GM19467 (cell line): ENCODE measurements around the gene CLDN10.
A peak's percentile ranks its signal among the peaks of the same experiment; 100 is the strongest.
"Not testable (repeated sequence)": the region's sequence is repeated elsewhere in the genome, so short reads cannot be mapped to it uniquely, and the experiment has no call there.

ENCODE experiments used
- ATAC-seq: cut with Tn5 transposase; IDR thresholded peaks from one replicate; pipeline ENCODE4 v1.9.1; 2021; ENCODE audit warnings: mild to moderate bottlenecking, moderate library complexity; ENCODE audit not compliant: unreplicated experiment

Gene CLDN10

GRCh38 chr13:95541308-95541707 is 11.2 kb upstream of the CLDN10 start:
- ATAC-seq: no peak

GRCh38 chr13:95541911-95542474 is 10.5 kb upstream of the CLDN10 start:
- no peak for ATAC-seq

- ATAC-seq: no peak
Observed at GRCh38 chr13:95544293-95544692, 8.2 kb upstream of the CLDN10 start.

- no peak for ATAC-seq
Observed at GRCh38 chr13:95546919-95547318, 5.6 kb upstream of the CLDN10 start.

DNA sequence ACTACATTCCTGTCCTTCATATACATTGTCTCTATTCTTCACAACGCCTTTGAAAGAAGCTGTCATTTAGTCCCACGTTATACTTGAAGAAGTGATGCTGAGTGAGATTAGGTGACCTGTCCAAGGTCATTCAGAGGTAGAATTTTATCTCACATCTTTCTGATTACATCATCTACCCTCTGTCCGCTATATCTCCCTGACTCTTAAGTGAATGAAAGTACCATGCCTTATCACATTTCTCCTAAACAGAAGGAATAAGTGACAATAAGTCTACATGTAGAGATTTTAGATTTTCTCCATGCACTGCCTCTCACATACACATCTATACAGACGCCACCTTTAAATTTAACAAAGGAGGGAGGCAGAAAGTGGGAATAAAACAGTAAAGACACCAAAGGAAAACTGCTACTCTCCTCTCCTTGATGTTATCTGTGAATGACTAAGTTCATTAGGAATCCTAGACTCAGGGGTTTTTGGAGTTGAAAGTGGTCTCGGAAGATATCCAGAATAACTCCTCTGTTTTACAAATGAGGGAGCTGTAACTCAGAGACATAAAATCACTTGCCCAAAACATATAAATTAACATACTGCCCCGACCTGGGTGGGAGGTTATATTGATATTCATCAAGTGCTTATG is 4.9 kb upstream of the CLDN10 start:
- no peak for ATAC-seq

DNA sequence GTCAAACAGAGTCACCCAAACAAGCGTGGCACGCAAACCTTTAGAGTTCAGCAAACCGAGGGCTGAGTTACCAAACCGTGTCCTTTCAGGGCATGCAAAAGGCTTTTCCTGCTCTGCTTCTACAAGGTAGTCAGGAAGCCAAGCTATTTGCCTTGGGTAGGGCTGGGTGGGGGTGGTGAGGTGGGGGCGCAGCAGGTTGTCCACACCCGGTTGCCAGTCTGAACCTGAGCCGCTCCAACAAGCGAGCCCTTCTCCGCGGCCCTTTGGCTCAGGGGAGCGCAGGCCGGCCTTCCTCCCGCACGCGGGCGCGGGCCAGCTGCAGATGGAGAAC is 347 bp upstream of the CLDN10 start:
- no peak for ATAC-seq

- no peak for ATAC-seq
Observed at GRCh38 chr13:95553581-95554385, 1.3 kb downstream of the CLDN10 start.

- ATAC-seq: no peak
Observed at GRCh38 chr13:95557013-95557412, 4.5 kb downstream of the CLDN10 start.

- no peak for ATAC-seq
Observed at GRCh38 chr13:95559100-95559499, 6.6 kb downstream of the CLDN10 start.

GRCh38 chr13:95560387-95560786 is 7.9 kb downstream of the CLDN10 start:
- ATAC-seq: no peak

GRCh38 chr13:95564091-95564490 is 11.6 kb downstream of the CLDN10 start:
- ATAC-seq: no peak

- ATAC-seq: no peak
Observed at GRCh38 chr13:95564733-95565291, 12.3 kb downstream of the CLDN10 start.

DNA sequence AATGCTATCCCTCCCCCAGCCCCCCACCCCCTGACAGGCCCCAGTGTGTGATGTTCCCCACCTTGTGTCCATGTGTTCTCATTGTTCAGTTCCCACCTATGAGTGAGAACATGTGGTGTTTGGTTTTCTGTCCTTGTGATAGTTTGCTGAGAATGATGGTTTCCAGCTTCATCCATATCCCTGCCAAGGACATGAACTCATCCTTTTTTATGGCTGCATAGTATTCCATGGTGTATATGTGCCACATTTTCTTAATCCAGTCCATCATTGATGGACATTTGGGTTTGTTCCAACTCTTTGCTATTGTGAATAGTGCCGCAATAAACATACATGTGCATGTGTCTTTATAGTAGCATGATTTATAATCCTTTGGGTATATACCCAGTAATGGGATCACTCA is 13.2 kb downstream of the CLDN10 start:
- not testable (repeated sequence) for ATAC-seq

DNA sequence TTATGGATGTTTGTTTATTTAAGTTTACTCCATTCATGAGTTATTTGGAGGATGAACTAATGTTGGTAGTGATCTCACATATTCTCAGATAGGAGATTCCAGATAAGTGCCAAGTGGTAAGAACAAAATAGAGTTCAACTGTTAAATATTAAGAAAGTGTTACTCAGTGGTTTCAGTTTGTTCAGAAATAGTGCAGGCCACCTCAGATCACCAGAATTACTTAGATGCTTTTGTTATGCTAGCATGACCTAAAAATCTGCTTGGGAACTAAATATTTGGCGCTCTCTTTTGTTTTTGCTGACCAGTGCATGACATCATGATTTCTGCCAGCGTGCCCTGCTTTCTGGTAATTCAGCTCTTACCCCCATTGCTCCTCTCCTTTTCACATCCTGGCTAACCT is 15.6 kb downstream of the CLDN10 start:
- no peak for ATAC-seq

DNA sequence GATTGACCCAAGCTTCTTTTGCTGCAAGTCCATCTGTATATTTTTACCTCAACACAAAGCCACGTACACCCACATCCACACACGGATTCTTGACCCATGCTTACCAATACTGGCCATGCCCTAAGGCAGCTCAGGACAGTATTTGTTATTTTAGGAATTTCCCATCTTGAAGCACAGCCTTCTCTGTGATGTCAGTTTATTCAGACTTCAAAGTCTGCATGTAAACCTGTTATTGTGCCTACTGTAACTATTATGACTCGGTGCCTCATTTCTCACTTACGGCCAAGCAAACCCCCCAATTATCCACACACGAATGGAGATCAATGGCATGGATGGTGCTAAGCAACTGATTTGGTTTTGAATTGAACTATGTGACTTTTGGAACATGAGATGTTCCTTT is 17.5 kb downstream of the CLDN10 start:
- ATAC-seq: no peak

GRCh38 chr13:95571941-95572340 is 19.4 kb downstream of the CLDN10 start:
- no peak for ATAC-seq

DNA sequence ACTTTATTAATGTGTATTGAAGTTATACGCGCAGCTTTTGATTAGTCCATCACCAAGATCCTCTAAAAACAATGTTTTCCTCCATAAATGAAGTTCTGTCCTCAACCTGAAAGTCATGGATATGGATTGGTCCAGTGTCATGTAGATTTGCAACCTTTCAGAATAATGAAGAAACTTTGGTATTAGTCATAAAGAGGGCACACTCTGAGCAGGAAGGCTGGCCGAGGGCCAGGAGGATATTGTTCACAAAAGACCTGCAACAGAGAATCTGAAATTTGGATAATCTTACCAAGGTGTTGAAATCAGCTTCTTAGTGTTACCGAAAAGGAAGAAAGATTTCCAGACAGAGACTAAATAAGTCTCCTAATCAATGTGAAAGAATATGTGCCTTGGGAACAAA is 20.7 kb downstream of the CLDN10 start:
- no peak for ATAC-seq

DNA sequence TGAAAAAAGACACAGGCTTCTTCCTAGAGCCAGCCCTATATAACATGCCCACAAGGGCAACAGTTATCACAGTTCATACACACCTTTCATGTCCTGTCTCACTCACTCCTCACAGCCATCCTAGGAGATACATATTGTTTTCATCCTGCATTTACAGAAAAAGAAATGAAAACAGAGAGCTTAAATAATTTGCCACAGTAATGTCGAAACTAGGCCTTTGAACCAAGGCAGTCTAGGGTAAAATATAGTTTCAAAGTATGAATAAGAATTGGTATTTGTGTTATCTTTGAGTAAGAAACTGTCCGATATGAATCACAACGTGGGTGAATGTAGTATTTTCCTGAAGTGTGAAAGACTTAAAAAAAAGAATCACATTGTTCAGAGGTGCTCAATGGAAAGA is 26.8 kb downstream of the CLDN10 start:
- peak; percentile 82 for ATAC-seq

- no peak for ATAC-seq
Observed at GRCh38 chr13:95585867-95586266, 33.3 kb downstream of the CLDN10 start.

- ATAC-seq: no peak
Observed at GRCh38 chr13:95588134-95588533, 35.6 kb downstream of the CLDN10 start.

DNA sequence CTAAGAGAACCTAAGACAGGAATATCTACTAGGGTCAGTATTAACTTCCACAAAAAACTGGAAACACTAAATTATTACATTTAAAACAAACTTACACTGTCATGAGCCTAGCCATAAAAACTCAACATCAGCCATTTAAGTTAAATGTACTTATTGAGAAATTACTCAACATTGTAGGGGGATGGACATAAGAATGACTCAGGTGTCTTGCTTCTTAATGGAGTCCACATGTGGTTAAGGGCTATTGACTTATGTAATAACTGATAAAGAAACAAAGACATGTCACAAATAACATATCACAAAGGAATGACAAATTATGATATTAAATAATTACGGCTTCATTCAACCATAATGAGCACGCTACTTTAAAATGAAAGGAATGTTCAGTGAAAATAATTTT is 36.2 kb downstream of the CLDN10 start:
- ATAC-seq: no peak

DNA sequence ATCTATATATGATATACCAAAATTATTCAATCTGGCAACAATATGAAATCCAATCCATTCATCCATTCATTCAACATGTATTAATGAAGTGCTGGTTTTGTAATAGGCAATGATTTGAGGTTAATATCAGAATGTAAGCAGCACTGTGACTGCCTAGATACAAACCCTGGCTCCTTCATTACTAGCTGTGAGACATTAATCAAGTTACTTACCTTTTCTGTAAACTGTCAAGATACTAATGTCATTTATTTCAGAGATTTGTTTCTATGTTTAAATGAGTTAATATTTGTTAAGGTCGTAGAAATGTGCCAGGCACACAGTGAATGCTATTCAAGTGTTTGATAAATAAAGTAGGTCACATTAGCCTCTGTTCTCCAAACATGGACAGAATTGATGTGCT is 40.9 kb downstream of the CLDN10 start:
- no peak for ATAC-seq
